ENCODE measurements around the gene ADGRD2. TPM values are rescaled to one million over a fixed set of nuclear protein-coding genes. Genes with fewer than 3 reads are reported as not detected.
A peak's percentile ranks its signal among the peaks of the same experiment; 100 is the strongest.

ADGRD2 gene
- total RNA-seq, 3 donors from 2014 or later = 2.6 to 2.9 TPM; not detected in 1

- no peak for TF ChIP-seq POLR2AphosphoS5 (IDR thresholded peaks at IDR 0.05)
- DNase-seq (ENCODE audit: low spot score in 2 of 2) = no peak
- no peaks in the 10 kb centered on the region for H3K9me3 ChIP-seq
- H3K27me3 ChIP-seq = peaks cover 0 to 48% of the 10 kb centered on the region in 2 donors
- no peaks in the 10 kb centered on the region for H3K4me1 ChIP-seq
- H3K27ac ChIP-seq = no peak overlapping the region
- peak overlapping the region in 1 of 3 donors; percentile 39 for H3K4me3 ChIP-seq
- intact Hi-C loops (cut with DNase I; ENCODE audit: low total_unique reads) = no loop called here
- no peaks in the 10 kb centered on the region for H3K36me3 ChIP-seq
Observed at GRCh38 chr9:124453586-124454191, 3.4 kb downstream of the ADGRD2 start.

- peaks cover 0 to 48% of the 10 kb centered on the region in 2 donors for H3K27me3 ChIP-seq
- no peaks in the 10 kb centered on the region for H3K36me3 ChIP-seq
- H3K4me1 ChIP-seq = no peaks in the 10 kb centered on the region
- H3K4me3 ChIP-seq = no peak overlapping the region
- H3K27ac ChIP-seq = no peak overlapping the region
- no peak for DNase-seq (ENCODE audit: low spot score in 2 of 2)
- intact Hi-C loops (cut with DNase I; ENCODE audit: low total_unique reads) = no loop called here
- no peak for TF ChIP-seq CTCF (IDR thresholded peaks at IDR 0.05)
- no peak for TF ChIP-seq POLR2AphosphoS5 (IDR thresholded peaks at IDR 0.05)
- no peak for TF ChIP-seq POLR2A (IDR thresholded peaks at IDR 0.05)
- no peaks in the 10 kb centered on the region for H3K9me3 ChIP-seq
Observed at GRCh38 chr9:124454296-124454695, 4.0 kb downstream of the ADGRD2 start.

GRCh38 chr9:124454791-124455443 is 4.7 kb downstream of the ADGRD2 start:
- Histone ChIP-seq H3K27me3 (peaks cover 0 to 46% of the 10 kb centered on the region in 2 donors), H3K9me3 (no peaks in the 10 kb centered on the region), H3K36me3 (no peaks in the 10 kb centered on the region), H3K4me3 (no peak overlapping the region), H3K4me1 (no peaks in the 10 kb centered on the region), H3K27ac (no peak overlapping the region)
- intact Hi-C loops (cut with DNase I; ENCODE audit: low total_unique reads) = no loop called here
- DNase-seq (ENCODE audit: low spot score in 2 of 2) = no peak
- TF ChIP-seq POLR2AphosphoS5 (IDR thresholded peaks at IDR 0.05) (no peak), CTCF (IDR thresholded peaks at IDR 0.05) (no peak), POLR2A (IDR thresholded peaks at IDR 0.05) (no peak)

- peak in 1 of 2 donors; percentile 9 for DNase-seq (ENCODE audit: low spot score in 2 of 2)
- H3K4me3 ChIP-seq = no peak overlapping the region
- peaks cover 0 to 37% of the 10 kb centered on the region in 2 donors for H3K27me3 ChIP-seq
- no peak overlapping the region for H3K27ac ChIP-seq
- H3K4me1 ChIP-seq = no peaks in the 10 kb centered on the region
- no peak for TF ChIP-seq POLR2A (IDR thresholded peaks at IDR 0.05)
- no peak for TF ChIP-seq CTCF (IDR thresholded peaks at IDR 0.05)
- TF ChIP-seq POLR2AphosphoS5 (IDR thresholded peaks at IDR 0.05) = no peak
- intact Hi-C loops (cut with DNase I; ENCODE audit: low total_unique reads) = no loop called here
- no peaks in the 10 kb centered on the region for H3K36me3 ChIP-seq
- H3K9me3 ChIP-seq = no peaks in the 10 kb centered on the region
Observed at GRCh38 chr9:124455820-124456219, 5.6 kb downstream of the ADGRD2 start.

GRCh38 chr9:124456341-124457078 is 6.3 kb downstream of the ADGRD2 start:
- TF ChIP-seq POLR2A (IDR thresholded peaks at IDR 0.05) (no peak), POLR2AphosphoS5 (IDR thresholded peaks at IDR 0.05) (no peak), CTCF (IDR thresholded peaks at IDR 0.05) (no peak)
- peak in 1 of 2 donors; percentile 20 for DNase-seq (ENCODE audit: low spot score in 2 of 2)
- intact Hi-C loops (cut with DNase I; ENCODE audit: low total_unique reads) = no loop called here
- H3K27me3 ChIP-seq = peaks cover 0 to 30% of the 10 kb centered on the region in 2 donors
- no peaks in the 10 kb centered on the region for H3K9me3 ChIP-seq
- no peak overlapping the region for H3K4me3 ChIP-seq
- no peak overlapping the region for H3K27ac ChIP-seq
- no peaks in the 10 kb centered on the region for H3K36me3 ChIP-seq
- no peaks in the 10 kb centered on the region for H3K4me1 ChIP-seq

All from breast epithelium (tissue), 4 donors.